Naive thymus-derived CD4-positive, alpha-beta T cell (primary cell): ENCODE results near the gene ZNF791. TPM values are rescaled to one million over a fixed set of nuclear protein-coding genes. Genes with fewer than 3 reads are reported as not detected.
"Not testable (repeated sequence)": the region's sequence is repeated elsewhere in the genome, so short reads cannot be mapped to it uniquely, and the experiment has no call there.

Experiments
- ATAC-seq: fragments of 150-1000 bp; cut with Tn5 transposase; 2 replicates; pipeline ENCODE4 v1.10.0; 2021; ENCODE audit warnings: mild to moderate bottlenecking, moderate library complexity
- CTCF ChIA-PET: fragments of 350-600 bp; sonication (Branson Sonifier 250); formaldehyde crosslinking; loops from one replicate; lab custom pipeline; 2021; ENCODE audit warnings: antibody characterized with exemption; lab: Charles Lee
- POLR2A ChIA-PET: fragments of 350-600 bp; sonication (Branson Sonifier 250); formaldehyde crosslinking; loops from one replicate; lab custom pipeline; 2021; ENCODE audit warnings: antibody characterized with exemption, inconsistent platforms; lab: Charles Lee
- DNase-seq, 9 donors: peaks; one replicate each; pipeline versions ENCODE4 v3.0.0 to v3.0.0-alpha.2; 2020 to 2022; ENCODE audit warnings: mixed read lengths in 1 of 9
- H3K27ac ChIP-seq: one replicate; pipeline ENCODE4 v1.7.0; 2013; ENCODE audit warnings: mild to moderate bottlenecking, low read depth, low read length, moderate library complexity
- H3K27me3 ChIP-seq, 2 donors: one replicate each; pipeline ENCODE4 v1.7.0; 2013; ENCODE audit warnings: low read length in 2 of 2, mild to moderate bottlenecking in 2 of 2, moderate library complexity in 2 of 2; ENCODE audit not compliant: control insufficient read depth in 2 of 2, insufficient read depth in 2 of 2
- H3K36me3 ChIP-seq, 3 experiments: 1 replicate in 2 of 3; 2 replicates in 1 of 3; pipeline ENCODE4 v1.7.0; 2013; ENCODE audit warnings: low read length in 3 of 3, mild to moderate bottlenecking in 3 of 3, moderate library complexity in 1 of 3; ENCODE audit not compliant: insufficient read depth in 3 of 3, control insufficient read depth in 2 of 3
- H3K4me1 ChIP-seq, 2 donors: one replicate each; pipeline ENCODE4 v1.7.0; 2013; ENCODE audit warnings: low read length in 2 of 2, mild to moderate bottlenecking in 2 of 2, moderate library complexity in 1 of 2; ENCODE audit not compliant: control insufficient read depth in 2 of 2, insufficient read depth in 2 of 2
- H3K4me3 ChIP-seq: 2 replicates; pipeline ENCODE4 v1.7.0; 2013; ENCODE audit warnings: mild to moderate bottlenecking, low read length
- H3K9me3 ChIP-seq, 3 experiments: 1 replicate in 2 of 3; 2 replicates in 1 of 3; pipeline ENCODE4 v1.7.0; 2013; ENCODE audit warnings: low read length in 3 of 3; ENCODE audit not compliant: control insufficient read depth in 2 of 3
- H3K27ac Mint-ChIP-seq, 9 donors: one replicate each; pipeline ENCODE4 v1.8.0; 2020 to 2022; ENCODE audit warnings: mixed read lengths in 9 of 9, mild to moderate bottlenecking in 8 of 9, moderate library complexity in 5 of 9, inconsistent platforms in 2 of 9
- H3K27me3 Mint-ChIP-seq, 5 donors: one replicate each; pipeline ENCODE4 v1.8.0; 2021 to 2022; ENCODE audit warnings: mixed read lengths in 5 of 5, mild to moderate bottlenecking in 1 of 5
- H3K36me3 Mint-ChIP-seq, 5 donors: one replicate each; pipeline ENCODE4 v1.8.0; 2020 to 2022; ENCODE audit warnings: mixed read lengths in 5 of 5, mild to moderate bottlenecking in 3 of 5, inconsistent platforms in 1 of 5
- H3K4me1 Mint-ChIP-seq, 7 donors: one replicate each; pipeline ENCODE4 v1.8.0; 2020 to 2022; ENCODE audit warnings: mixed read lengths in 7 of 7, mild to moderate bottlenecking in 3 of 7, inconsistent platforms in 1 of 7
- H3K4me3 Mint-ChIP-seq, 10 donors: one replicate each; pipeline ENCODE4 v1.8.0; 2020 to 2022; ENCODE audit warnings: mild to moderate bottlenecking in 10 of 10, mixed read lengths in 10 of 10, moderate library complexity in 6 of 10, inconsistent platforms in 2 of 10
- H3K9me3 Mint-ChIP-seq, 11 donors: one replicate each; pipeline ENCODE4 v1.8.0; 2020 to 2022; ENCODE audit warnings: mixed read lengths in 11 of 11, mild to moderate bottlenecking in 4 of 11, inconsistent platforms in 1 of 11, moderate library complexity in 1 of 11
- intact Hi-C, 2 donors: fragments of 100-400 bp; cut with micrococcal nuclease; formaldehyde crosslinking; loops; one replicate each; pipeline ENCODE4 v1.15.1; 2023
- polyA plus RNA-seq, 2 donors: library from polyadenylated mRNA; unstranded; fragments of 300-500 nt; fragmentation: Illumina TruSeq; gene quantifications; one replicate each; pipeline ENCODE4 v1.2.3, GENCODE V29; 2021
- total RNA-seq, 6 experiments: library from RNA in 5 of 6; stranded (reverse) in 5 of 6; gene quantifications; 1 replicate in 5 of 6; 2 replicates in 1 of 6; pipeline ENCODE4 v1.2.3 and lab custom pipeline; 2021 to 2026

The ZNF791 gene
- total RNA-seq = 10 to 100 TPM; 29.1 to 53.3 (median 38.7) TPM
- polyA plus RNA-seq = 10 to 100 TPM; 12.6 to 13.1 TPM
- total RNA-seq (lab: John Stamatoyannopoulos, UW) = 136 reads per million, percentile 89 among the genes with 10 or more reads in this experiment

DNA sequence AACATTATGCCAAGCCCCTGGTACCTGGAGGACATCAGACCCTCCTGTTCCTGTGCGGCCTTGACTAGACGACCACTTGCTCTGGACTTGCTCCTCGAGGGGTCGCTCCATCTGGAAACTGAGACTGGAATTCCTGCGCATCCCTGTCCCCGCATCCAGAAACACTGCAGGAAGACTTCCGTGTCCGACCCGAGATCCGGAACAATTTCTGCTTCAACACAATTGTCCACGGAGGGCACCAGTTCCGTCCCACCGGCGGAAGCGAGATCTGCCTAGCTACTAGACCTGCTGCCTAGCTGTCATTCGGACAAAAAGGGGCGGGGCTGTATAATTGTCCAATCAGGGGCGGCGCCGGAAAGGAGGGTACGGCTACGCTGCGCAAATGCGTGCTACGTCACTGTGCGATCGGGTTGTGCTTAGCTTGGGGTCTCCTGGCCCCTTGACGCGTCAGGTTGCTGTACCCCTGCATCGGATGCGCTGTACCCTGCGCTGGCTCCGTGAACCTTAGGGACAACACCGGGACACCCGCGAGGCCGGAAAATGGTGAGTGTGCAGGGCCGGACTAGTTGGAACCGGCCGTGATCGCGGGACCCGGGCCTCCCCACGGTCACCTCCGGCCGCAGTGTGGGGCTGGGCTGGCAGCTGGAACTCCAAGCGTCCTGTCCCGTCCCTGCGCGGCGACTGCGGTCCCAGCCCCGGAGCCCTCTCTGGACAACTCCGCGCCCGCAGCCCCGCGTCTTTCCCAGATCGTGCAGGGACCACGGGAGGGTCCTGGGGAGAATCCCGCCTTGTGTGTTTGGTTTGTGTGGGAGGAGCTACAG is at the start of gene ZNF791, which contains the start of gene ZNF490:
ZNF791 (plus strand) TSS at position 381 of the 821 bp plus-strand sequence; CDS start at position 541, 160 bp downstream.
ZNF490 (minus strand) TSS at position 274 of the 821 bp plus-strand sequence; CDS start at position 141, 133 bp downstream.
- ATAC-seq = peak; percentile 94
- peaks cover 24 to 41% of the 10 kb centered on the region in 2 donors for H3K4me1 ChIP-seq

DNA sequence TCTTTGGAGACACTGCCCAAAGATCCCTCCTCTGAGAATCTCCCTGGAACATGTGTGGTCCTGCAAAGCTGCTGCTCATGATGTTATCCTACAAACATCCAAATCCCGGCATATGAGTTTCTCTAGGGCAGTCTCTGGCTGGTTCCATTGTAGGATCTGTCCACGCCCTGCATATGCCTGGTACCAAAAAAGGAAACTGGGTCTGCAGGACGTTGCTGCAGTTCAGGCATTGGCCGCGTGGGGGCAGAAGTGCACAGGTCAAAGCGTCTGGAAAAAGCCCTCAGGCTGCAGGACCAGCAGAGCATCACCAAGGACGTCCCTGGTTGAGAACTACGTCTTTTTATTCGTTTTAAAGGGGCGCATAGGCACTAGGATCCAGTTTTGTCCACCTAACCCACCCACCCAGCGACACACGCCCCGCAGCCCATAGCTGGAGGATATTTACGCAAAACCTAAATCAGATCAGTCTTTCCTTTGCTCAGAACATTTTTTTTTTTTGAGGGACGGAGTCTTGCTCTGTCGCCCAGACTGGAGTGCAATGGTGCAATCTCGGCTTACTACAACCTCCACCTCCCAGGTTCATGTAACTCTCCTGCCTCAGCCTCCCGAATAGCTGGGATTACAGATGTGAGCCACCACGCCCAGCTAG is 46.6 kb upstream of the ZNF791 start:
- H3K36me3 Mint-ChIP-seq = no peaks in the 10 kb centered on the region

More for the DNA sequence above, at the start of gene ZNF791, which contains the start of gene ZNF490:
- Mint-ChIP-seq H3K9me3 (peaks cover 0 to 5% (median 0%) of the 10 kb centered on the region in 11 donors), H3K27ac (peak within 1 kb of the TSS; percentile 97 to 100 (median 99)), H3K36me3 (peaks cover 0 to 36% (median 3%) of the 10 kb centered on the region in 5 donors), H3K4me1 (peaks cover 16 to 48% (median 36%) of the 10 kb centered on the region in 7 donors), H3K4me3 (peak within 1 kb of the TSS; percentile 94 to 100 (median 100)), H3K27me3 (no peaks in the 10 kb centered on the region)
- Histone ChIP-seq H3K9me3 (no peaks in the 10 kb centered on the region), H3K36me3 (peaks cover 0 to 10% (median 0%) of the 10 kb centered on the region in 3 experiments), H3K27ac (peak within 1 kb of the TSS; percentile 95), H3K4me3 (peak within 1 kb of the TSS; percentile 71), H3K27me3 (no peaks in the 10 kb centered on the region)
- POLR2A ChIA-PET = interaction anchor here (0.7 to 2.1 kb wide), 12 partner anchors 29 to 448 kb away, joined by 3 to 9 read pairs (median 4); partner anchors contain the start of genes DHPS, FBXW9, JUNB and MAN2B1
- CTCF ChIA-PET = interaction anchor here (0.9 to 1.5 kb wide), 4 partner anchors 52 to 813 kb away, joined by 3 to 4 read pairs (median 3); partner anchors contain the start of gene ZNF491
- peak; percentile 81 to 97 (median 94) for DNase-seq
- intact Hi-C loops = loop anchor here (1.0 to 10.0 kb wide), 13 partner anchors 30 to 623 kb away; partner anchors contain the start of genes DHPS (in 2 of the 2), MAN2B1 (in 2 of the 2), WDR83 (in 2 of the 2) and ZNF564 (in 2 of the 2)

DNA sequence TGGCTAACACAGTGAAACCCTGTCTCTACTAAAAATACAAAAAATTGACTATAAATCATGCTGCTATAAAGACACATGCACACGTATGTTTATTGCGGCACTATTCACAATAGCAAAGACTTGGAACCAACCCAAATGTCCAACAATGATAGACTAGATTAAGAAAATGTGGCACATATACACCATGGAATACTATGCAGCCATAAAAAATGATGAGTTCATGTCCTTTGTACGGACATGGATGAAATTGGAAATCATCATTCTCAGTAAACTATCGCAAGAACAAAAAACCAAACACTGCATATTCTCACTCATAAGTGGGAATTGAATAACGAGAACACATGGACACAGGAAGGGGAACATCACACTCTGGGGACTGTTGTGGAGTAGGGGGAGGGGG is 44.3 kb upstream of the ZNF791 start:
- CTCF ChIA-PET = interaction anchor here (0.7 kb wide), 1 partner anchor 23 kb away, joined by 6 read pairs; no protein-coding TSS in a partner anchor

More for the DNA sequence above, 46.6 kb upstream of the ZNF791 start:
- Mint-ChIP-seq H3K4me1 (peaks cover 0 to 6% (median 5%) of the 10 kb centered on the region in 7 donors), H3K9me3 (no peaks in the 10 kb centered on the region), H3K27ac (peak overlapping the region in 2 of 9 donors; percentile 3 to 51), H3K4me3 (peak overlapping the region in 1 of 10 donors; percentile 33), H3K27me3 (no peaks in the 10 kb centered on the region)
- Histone ChIP-seq H3K36me3 (no peaks in the 10 kb centered on the region), H3K27me3 (no peaks in the 10 kb centered on the region), H3K9me3 (no peaks in the 10 kb centered on the region), H3K4me3 (no peak overlapping the region), H3K27ac (no peak overlapping the region), H3K4me1 (no peaks in the 10 kb centered on the region)
- ATAC-seq = peak; percentile 100
- intact Hi-C loops = loop anchor here (1.0 to 2.0 kb wide), 9 partner anchors 13 to 362 kb away; partner anchors contain the start of genes ZNF490 (in 2 of the 2), ZNF791 (in 2 of the 2) and ZNF564 (in 1 of the 2)
- POLR2A ChIA-PET = interaction anchor here (0.7 to 1.7 kb wide), 7 partner anchors 11 to 115 kb away, joined by 3 to 5 read pairs (median 3); partner anchors contain the start of genes MAN2B1 and WDR83
- DNase-seq = peak; percentile 79 to 96 (median 88)
- CTCF ChIA-PET = interaction anchor here (0.6 to 3.1 kb wide), 13 partner anchors 12 to 196 kb away, joined by 3 to 32 read pairs (median 4); a partner anchor contains a TSS

DNA sequence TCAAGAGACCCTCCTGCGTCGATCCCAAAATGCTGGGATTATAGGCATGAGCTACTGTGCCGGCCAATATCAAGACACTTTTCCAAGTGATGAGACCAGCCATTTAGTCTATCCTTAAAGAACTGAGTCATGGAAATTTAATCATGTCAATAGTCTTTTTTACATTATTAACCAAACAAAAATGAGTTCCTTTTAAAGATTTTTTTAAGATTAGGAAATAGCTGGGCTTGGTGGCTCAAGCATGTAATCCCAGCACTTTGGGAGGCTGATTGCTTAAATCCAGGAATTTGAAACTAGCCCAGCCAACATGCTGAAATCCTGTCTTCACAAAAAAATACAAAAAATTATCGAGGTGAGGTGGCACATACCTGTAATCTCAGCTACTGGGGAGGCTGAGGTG is 42.8 kb upstream of the ZNF791 start:
- Mint-ChIP-seq H3K4me1 (peaks cover 0 to 10% (median 6%) of the 10 kb centered on the region in 7 donors), H3K4me3 (no peak overlapping the region), H3K9me3 (no peaks in the 10 kb centered on the region), H3K27ac (no peak overlapping the region), H3K36me3 (no peaks in the 10 kb centered on the region), H3K27me3 (no peaks in the 10 kb centered on the region)
- no peaks in the 10 kb centered on the region for H3K4me1 ChIP-seq
- ChIA-PET POLR2A (interaction anchor here (0.7 to 1.5 kb wide), 3 partner anchors 98 to 164 kb away, joined by 3 to 5 read pairs (median 4); partner anchors contain the start of genes FBXW9 and MAN2B1), CTCF (interaction anchor here (1.2 kb wide), 1 partner anchor 104 kb away, joined by 3 read pairs; no protein-coding TSS in a partner anchor)
- no peak for DNase-seq
- no peaks in the 10 kb centered on the region for H3K9me3 ChIP-seq
- H3K36me3 ChIP-seq = no peaks in the 10 kb centered on the region
- H3K4me3 ChIP-seq = no peak overlapping the region
- intact Hi-C loops = no loop called here
- no peak overlapping the region for H3K27ac ChIP-seq
- no peak for ATAC-seq
- no peaks in the 10 kb centered on the region for H3K27me3 ChIP-seq

More for the DNA sequence above, 44.3 kb upstream of the ZNF791 start:
- H3K36me3 ChIP-seq, H3K9me3 Mint-ChIP-seq, H3K4me1 Mint-ChIP-seq, H3K9me3 ChIP-seq, H3K4me1 ChIP-seq, H3K4me3 ChIP-seq, H3K36me3 Mint-ChIP-seq, H3K27me3 ChIP-seq, H3K27me3 Mint-ChIP-seq, H3K4me3 Mint-ChIP-seq, H3K27ac ChIP-seq, DNase-seq, ATAC-seq, H3K27ac Mint-ChIP-seq, intact Hi-C loops: not testable (repeated sequence)
- POLR2A ChIA-PET = interaction anchor here (0.7 kb wide), 1 partner anchor 21 kb away, joined by 3 read pairs; no protein-coding TSS in a partner anchor

DNA sequence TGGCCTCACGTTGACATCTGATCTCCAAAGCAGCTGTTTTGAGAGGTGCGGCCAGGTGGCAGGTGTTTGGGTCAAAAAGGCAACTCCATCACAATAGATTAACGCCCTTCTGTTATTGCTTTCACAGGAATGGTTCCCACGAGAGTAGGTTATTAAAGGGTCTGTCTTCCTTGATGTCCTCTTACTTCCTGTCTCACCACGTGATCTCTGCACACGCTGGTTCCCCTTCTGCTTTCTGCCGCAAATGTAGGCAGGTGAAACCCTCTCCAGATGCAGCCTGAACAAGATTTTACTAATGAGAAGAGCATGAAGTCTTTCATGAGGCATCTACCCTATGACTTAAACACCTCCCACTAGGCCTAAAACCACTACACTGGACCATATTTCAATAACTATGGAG is 36.7 kb upstream of the ZNF791 start:
- intact Hi-C loops = no loop called here
- Histone ChIP-seq H3K27ac (peak overlapping the region; percentile 4), H3K9me3 (no peaks in the 10 kb centered on the region), H3K4me3 (no peak overlapping the region), H3K36me3 (peaks cover 0 to 7% (median 0%) of the 10 kb centered on the region in 3 experiments), H3K27me3 (no peaks in the 10 kb centered on the region), H3K4me1 (peaks cover 0 to 10% of the 10 kb centered on the region in 2 donors)
- ChIA-PET CTCF (interaction anchor here (1.1 kb wide), 1 partner anchor 142 kb away, joined by 3 read pairs; no protein-coding TSS in a partner anchor), POLR2A (interaction anchor here (0.6 to 1.3 kb wide), 4 partner anchors 30 to 145 kb away, joined by 3 to 5 read pairs (median 3); partner anchors contain the start of genes ZNF490 and ZNF791)
- H3K4me1 Mint-ChIP-seq = peaks cover 6 to 22% (median 11%) of the 10 kb centered on the region in 7 donors
- H3K27ac Mint-ChIP-seq = peak overlapping the region in 7 of 9 donors; percentile 21 to 74 (median 44)
- DNase-seq (peak in 4 of 9 donors; percentile 15 to 25 (median 20)), ATAC-seq (no peak)
- no peaks in the 10 kb centered on the region for H3K27me3 Mint-ChIP-seq
- peaks cover 0 to 28% (median 13%) of the 10 kb centered on the region in 5 donors for H3K36me3 Mint-ChIP-seq
- H3K9me3 Mint-ChIP-seq = peaks cover 0 to 18% (median 1%) of the 10 kb centered on the region in 11 donors
- peak overlapping the region in 8 of 10 donors; percentile 23 to 69 (median 50) for H3K4me3 Mint-ChIP-seq
